SK-N-SH (cell line): ENCODE results near the gene GNB2. TPM values are rescaled to one million over a fixed set of nuclear protein-coding genes. Genes with fewer than 3 reads are reported as not detected.

Experiments
- CTCF ChIA-PET: fragments of 300-600, 350-600 bp; formaldehyde crosslinking; extraction: SDS; loops from one replicate; lab custom pipeline; 2021; lab: Yijun Ruan, JAX
- POLR2A ChIA-PET: fragments of 350-600 bp; sonication (Branson Sonifier 250); formaldehyde crosslinking; extraction: SDS; loops from one replicate; lab custom pipeline; 2020; ENCODE audit warnings: antibody characterized with exemption, inconsistent platforms; lab: Yijun Ruan, JAX
- DNase-seq: peaks from one replicate; pipeline ENCODE4 v3.0.0; 2012
- H2AFZ ChIP-seq: fragments of 200-600 bp; sonication (generic); 2 replicates; pipeline ENCODE4 v1.8.1; 2016; ENCODE audit warnings: antibody characterized with exemption, mild to moderate bottlenecking, low read depth
- H3F3A ChIP-seq: fragments of 200-600 bp; sonication (generic); replicated peaks from 2 replicates; pipeline ENCODE3; 2016; ENCODE audit warnings: antibody characterized with exemption, mild to moderate bottlenecking; ENCODE audit not compliant: insufficient read depth
- H3K27ac ChIP-seq, 2 experiments: fragments of 200-500 bp in 1 of 2; fragments of 200-600 bp in 1 of 2; sonication (Bioruptor generic) in 1 of 2; sonication (generic), shearing (Covaris generic) in 1 of 2; 2 replicates each; pipeline versions ENCODE4 v1.5.1 to v1.6.1; 2014 to 2016; ENCODE audit warnings: low read depth in 2 of 2, inconsistent platforms in 1 of 2, low read length in 1 of 2, mild to moderate bottlenecking in 1 of 2, mixed read lengths in 1 of 2
- H3K27me3 ChIP-seq: fragments of 200-600 bp; sonication (generic), shearing (Covaris generic); 2 replicates; pipeline ENCODE4 v1.6.1; 2016; ENCODE audit warnings: mixed run types; ENCODE audit not compliant: insufficient read depth
- H3K36me3 ChIP-seq, 2 experiments: fragments of 200-500 bp in 1 of 2; fragments of 200-600 bp in 1 of 2; sonication (Bioruptor generic) in 1 of 2; sonication (generic) in 1 of 2; replicated peaks in 1 of 2; 2 replicates each; pipeline versions ENCODE3 to v1.5.1; 2014 to 2016; ENCODE audit warnings: low read length in 1 of 2, mild to moderate bottlenecking in 1 of 2; ENCODE audit not compliant: insufficient read depth in 2 of 2, control insufficient read depth in 1 of 2
- H3K4me1 ChIP-seq, 2 experiments: fragments of 200-500 bp in 1 of 2; fragments of 200-600 bp in 1 of 2; sonication (Bioruptor generic) in 1 of 2; sonication (generic), shearing (Covaris generic) in 1 of 2; 2 replicates each; pipeline versions ENCODE4 v1.5.1 to v1.6.1; 2014 to 2016; ENCODE audit warnings: low read depth in 1 of 2, low read length in 1 of 2, mixed run types in 1 of 2; ENCODE audit not compliant: insufficient read depth in 2 of 2, control insufficient read depth in 1 of 2
- H3K4me2 ChIP-seq: fragments of 200-600 bp; sonication (generic), shearing (Covaris generic); 2 replicates; pipeline ENCODE4 v1.6.1; 2017; ENCODE audit warnings: mixed run types
- H3K4me3 ChIP-seq, 2 experiments: fragments of 200-500 bp in 1 of 2; fragments of 200-600 bp in 1 of 2; sonication (Bioruptor generic) in 1 of 2; sonication (generic), shearing (Covaris generic) in 1 of 2; 2 replicates each; pipeline versions ENCODE4 v1.5.1 to v1.8.1; 2014 to 2016; ENCODE audit warnings: low read depth in 2 of 2, inconsistent platforms in 1 of 2, low read length in 1 of 2, mild to moderate bottlenecking in 1 of 2, mixed read lengths in 1 of 2, moderate library complexity in 1 of 2
- H3K79me2 ChIP-seq: fragments of 200-600 bp; sonication (generic); 2 replicates; pipeline ENCODE4 v1.8.1; 2017; ENCODE audit warnings: mild to moderate bottlenecking; ENCODE audit not compliant: insufficient read depth
- H3K9ac ChIP-seq: fragments of 200-600 bp; sonication (generic); 2 replicates; pipeline ENCODE4 v1.6.1; 2017; ENCODE audit warnings: mixed run types
- H3K9me2 ChIP-seq: fragments of 200-600 bp; sonication (generic); 2 replicates; pipeline ENCODE4 v1.6.1; 2017; ENCODE audit warnings: mixed run types
- H3K9me3 ChIP-seq: fragments of 200-600 bp; sonication (generic); 2 replicates; pipeline ENCODE4 v1.6.1; 2017; ENCODE audit warnings: mixed run types, mild to moderate bottlenecking, moderate library complexity
- H4K20me1 ChIP-seq: fragments of 200-600 bp; sonication (generic); 2 replicates; pipeline ENCODE4 v1.6.1; 2017; ENCODE audit warnings: mild to moderate bottlenecking, mixed run types; ENCODE audit not compliant: insufficient read depth
- FOSL2 ChIP-seq: IDR thresholded peaks from 2 replicates; pipeline ENCODE4 v1.4.0; 2012; ENCODE audit warnings: low read depth, mild to moderate bottlenecking, moderate library complexity, borderline replicate concordance
- FOXJ3 ChIP-seq: sonication (generic); formaldehyde crosslinking; IDR thresholded peaks from 2 replicates; pipeline ENCODE4 v1.5.1; 2020; ENCODE audit warnings: mild to moderate bottlenecking, missing genetic modification reagents
- GATA2 ChIP-seq: sonication (generic); formaldehyde crosslinking; IDR thresholded peaks from 2 replicates; pipeline ENCODE4 v1.5.0; 2020; ENCODE audit warnings: mild to moderate bottlenecking, missing genetic modification reagents
- JUND ChIP-seq: IDR thresholded peaks from 2 replicates; pipeline ENCODE4 v1.4.0; 2012
- MEF2A ChIP-seq: IDR thresholded peaks from 2 replicates; pipeline ENCODE4 v1.4.0; 2012; ENCODE audit warnings: low read depth, borderline replicate concordance
- MXI1 ChIP-seq: IDR thresholded peaks from 2 replicates; pipeline ENCODE4 v1.6.1; 2012; ENCODE audit warnings: mild to moderate bottlenecking, low read depth, low read length, improper control_type of control experiment
- NFIC ChIP-seq: IDR thresholded peaks from 2 replicates; pipeline ENCODE4 v1.4.0; 2012; ENCODE audit warnings: borderline replicate concordance
- POLR2AphosphoS5 ChIP-seq: IDR thresholded peaks from 2 replicates; pipeline ENCODE4 v1.6.1; 2012; ENCODE audit warnings: low read depth, low read length
- RCOR1 ChIP-seq: fragments of 150-350 bp; IDR thresholded peaks from 2 replicates; pipeline ENCODE4 v1.6.1; 2017; ENCODE audit warnings: antibody characterized with exemption, low read length
- RFX5 ChIP-seq: IDR thresholded peaks from 2 replicates; pipeline ENCODE4 v1.6.1; 2012; ENCODE audit warnings: mild to moderate bottlenecking, improper control_type of control experiment, low read length
- SMC3 ChIP-seq: IDR thresholded peaks from 2 replicates; pipeline ENCODE4 v1.6.1; 2012; ENCODE audit warnings: low read depth, low read length, improper control_type of control experiment
- TAF1 ChIP-seq: IDR thresholded peaks from 2 replicates; pipeline ENCODE4 v1.6.1; 2012; ENCODE audit warnings: low read depth, mild to moderate bottlenecking, low read length, moderate library complexity, borderline replicate concordance
- YY1 ChIP-seq: IDR thresholded peaks from 2 replicates; pipeline ENCODE4 v1.4.0; 2012; ENCODE audit warnings: low read depth, mild to moderate bottlenecking
- ZBTB33 ChIP-seq: IDR thresholded peaks from 2 replicates; pipeline ENCODE4 v1.4.0; 2012; ENCODE audit warnings: low read depth, borderline replicate concordance
- WGBS: methylation state at CpG from one replicate; pipeline ENCODE4 v1.1.6; 2017; ENCODE audit warnings: low lambda C conversion rate; 5-methylcytosine and 5-hydroxymethylcytosine counted together
- polyA plus RNA-seq, 3 experiments: library from polyadenylated mRNA; depleted of rRNA; stranded (reverse); fragments of >200 nt; gene quantifications; 2 replicates each; pipeline ENCODE4 v1.2.3, GENCODE V29; 2012
- TF ChIP-seq, protein P1 (sequence below): fragments of 150-350 bp; IDR thresholded peaks from 2 replicates; pipeline ENCODE4 v1.6.1; 2017; ENCODE audit warnings: antibody characterized with exemption, low read length, low read depth, borderline replicate concordance
- TF ChIP-seq, protein P2 (sequence below): IDR thresholded peaks from 2 replicates; pipeline ENCODE4 v1.4.0; 2012; ENCODE audit warnings: low read depth, borderline replicate concordance
- TF ChIP-seq, protein P3 (sequence below): IDR thresholded peaks from 2 replicates; pipeline ENCODE4; 2012
- TF ChIP-seq, protein P4 (sequence below): fragments of 150-350 bp; IDR thresholded peaks from 2 replicates; pipeline ENCODE4 v1.6.1; 2016; ENCODE audit warnings: mild to moderate bottlenecking, low read depth, low read length

The GNB2 gene
- polyA plus RNA-seq, 1 of the 3 experiments (the other 2 are of a cell fraction) = 398 TPM

GRCh38 chr7:100630066-100630465, 43.5 kb upstream of the GNB2 start:
- no peaks in the 10 kb centered on the region for H3K79me2 ChIP-seq
- H3K9me2 ChIP-seq = no peaks in the 10 kb centered on the region
- no peaks in the 10 kb centered on the region for H3K36me3 ChIP-seq
- CTCF ChIA-PET = interaction anchor here (0.9 to 9.0 kb wide), 14 partner anchors 9 to 95 kb away, joined by 3 to 101 read pairs (median 7); partner anchors contain the start of genes ACTL6B, EPO, MOSPD3 and POP7
- no peak for DNase-seq
- H3K9me3 ChIP-seq = no peaks in the 10 kb centered on the region
- no peak for TF ChIP-seq SMC3
- no peak for TF ChIP-seq GATA2 (CRISPR knock-in tag)
- TF ChIP-seq RCOR1 = no peak
- no peak for TF ChIP-seq FOSL2
- TF ChIP-seq MXI1 = no peak
- no peak for TF ChIP-seq POLR2AphosphoS5
- TF ChIP-seq, protein P1, sequence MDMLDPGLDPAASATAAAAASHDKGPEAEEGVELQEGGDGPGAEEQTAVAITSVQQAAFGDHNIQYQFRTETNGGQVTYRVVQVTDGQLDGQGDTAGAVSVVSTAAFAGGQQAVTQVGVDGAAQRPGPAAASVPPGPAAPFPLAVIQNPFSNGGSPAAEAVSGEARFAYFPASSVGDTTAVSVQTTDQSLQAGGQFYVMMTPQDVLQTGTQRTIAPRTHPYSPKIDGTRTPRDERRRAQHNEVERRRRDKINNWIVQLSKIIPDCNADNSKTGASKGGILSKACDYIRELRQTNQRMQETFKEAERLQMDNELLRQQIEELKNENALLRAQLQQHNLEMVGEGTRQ = no peak
- TF ChIP-seq MEF2A = no peak
- TF ChIP-seq TAF1 = no peak
- no peak for TF ChIP-seq NFIC
- TF ChIP-seq, protein P2, sequence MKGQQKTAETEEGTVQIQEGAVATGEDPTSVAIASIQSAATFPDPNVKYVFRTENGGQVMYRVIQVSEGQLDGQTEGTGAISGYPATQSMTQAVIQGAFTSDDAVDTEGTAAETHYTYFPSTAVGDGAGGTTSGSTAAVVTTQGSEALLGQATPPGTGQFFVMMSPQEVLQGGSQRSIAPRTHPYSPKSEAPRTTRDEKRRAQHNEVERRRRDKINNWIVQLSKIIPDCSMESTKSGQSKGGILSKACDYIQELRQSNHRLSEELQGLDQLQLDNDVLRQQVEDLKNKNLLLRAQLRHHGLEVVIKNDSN = no peak
- TF ChIP-seq YY1 = no peak
- no peak for TF ChIP-seq JUND
- TF ChIP-seq, protein P3, sequence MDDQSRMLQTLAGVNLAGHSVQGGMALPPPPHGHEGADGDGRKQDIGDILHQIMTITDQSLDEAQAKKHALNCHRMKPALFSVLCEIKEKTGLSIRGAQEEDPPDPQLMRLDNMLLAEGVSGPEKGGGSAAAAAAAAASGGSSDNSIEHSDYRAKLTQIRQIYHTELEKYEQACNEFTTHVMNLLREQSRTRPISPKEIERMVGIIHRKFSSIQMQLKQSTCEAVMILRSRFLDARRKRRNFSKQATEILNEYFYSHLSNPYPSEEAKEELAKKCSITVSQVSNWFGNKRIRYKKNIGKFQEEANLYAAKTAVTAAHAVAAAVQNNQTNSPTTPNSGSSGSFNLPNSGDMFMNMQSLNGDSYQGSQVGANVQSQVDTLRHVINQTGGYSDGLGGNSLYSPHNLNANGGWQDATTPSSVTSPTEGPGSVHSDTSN = no peak
- TF ChIP-seq FOXJ3 (CRISPR knock-in tag) = no peak
- TF ChIP-seq RFX5 = no peak
- no peak for TF ChIP-seq ZBTB33
- TF ChIP-seq, protein P4, sequence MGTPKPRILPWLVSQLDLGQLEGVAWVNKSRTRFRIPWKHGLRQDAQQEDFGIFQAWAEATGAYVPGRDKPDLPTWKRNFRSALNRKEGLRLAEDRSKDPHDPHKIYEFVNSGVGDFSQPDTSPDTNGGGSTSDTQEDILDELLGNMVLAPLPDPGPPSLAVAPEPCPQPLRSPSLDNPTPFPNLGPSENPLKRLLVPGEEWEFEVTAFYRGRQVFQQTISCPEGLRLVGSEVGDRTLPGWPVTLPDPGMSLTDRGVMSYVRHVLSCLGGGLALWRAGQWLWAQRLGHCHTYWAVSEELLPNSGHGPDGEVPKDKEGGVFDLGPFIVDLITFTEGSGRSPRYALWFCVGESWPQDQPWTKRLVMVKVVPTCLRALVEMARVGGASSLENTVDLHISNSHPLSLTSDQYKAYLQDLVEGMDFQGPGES = no peak
- POLR2A ChIA-PET = interaction anchor here (0.6 to 1.3 kb wide), 5 partner anchors 15 to 50 kb away, joined by 3 to 5 read pairs (median 3); no protein-coding TSS in a partner anchor
- H3K27me3 ChIP-seq = no peaks in the 10 kb centered on the region
- WGBS = 92% methylated on average over 4 of the region's 4 CpGs
- peaks cover 10% of the 10 kb centered on the region for H3F3A ChIP-seq
- no peak overlapping the region for H2AFZ ChIP-seq
- no peaks in the 10 kb centered on the region for H4K20me1 ChIP-seq
- H3K27ac ChIP-seq = no peak overlapping the region
- no peak overlapping the region for H3K4me2 ChIP-seq
- peaks cover 6 to 16% of the 10 kb centered on the region in 2 experiments; a peak in 1 of 4 replicates for H3K4me1 ChIP-seq
- no peak overlapping the region for H3K4me3 ChIP-seq
- no peak overlapping the region for H3K9ac ChIP-seq
